GM19023 (cell line): ENCODE measurements around the gene NCAN.

Experiments used
- ATAC-seq: cut with Tn5 transposase; IDR thresholded peaks from one replicate; pipeline ENCODE4 v1.9.1; 2021; ENCODE audit warnings: mild to moderate bottlenecking, moderate library complexity; ENCODE audit not compliant: unreplicated experiment

Gene NCAN

DNA sequence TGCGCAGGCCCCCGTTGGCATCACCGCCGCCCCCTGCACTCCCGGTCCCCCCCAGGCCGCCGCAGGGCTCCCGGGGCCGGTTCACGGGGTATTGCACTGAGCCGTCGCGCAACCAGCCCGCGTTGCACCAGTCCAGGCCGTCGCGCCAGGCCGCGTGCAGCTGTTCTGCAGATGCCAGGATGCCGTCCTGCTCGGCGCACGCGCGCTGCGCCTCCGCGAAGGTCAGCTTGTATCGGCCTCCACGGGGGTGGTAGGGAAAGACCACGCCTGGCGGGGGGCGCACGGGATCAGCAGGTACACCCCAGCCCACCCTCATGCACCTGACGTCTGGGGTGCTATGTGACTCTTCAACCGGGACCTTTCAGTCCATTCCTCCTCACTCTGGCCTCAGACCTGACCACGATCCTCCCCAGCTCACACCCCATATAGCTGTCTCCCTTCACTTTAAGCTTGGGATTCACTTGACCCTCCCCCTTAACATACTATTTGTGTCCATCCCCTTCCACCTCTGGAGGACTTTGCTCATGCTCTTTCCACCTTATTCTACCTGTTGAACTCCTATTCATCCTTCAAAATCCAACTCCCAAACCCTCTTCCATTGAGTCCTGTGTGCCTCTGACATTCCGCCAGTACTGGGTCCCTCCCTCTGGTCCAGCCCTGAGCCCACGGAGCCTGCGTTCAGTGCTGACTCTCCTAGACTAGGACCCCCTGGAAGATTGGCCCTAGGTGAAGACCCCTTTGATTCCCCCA is 47.0 kb downstream of the NCAN start:
- ATAC-seq, result no peak

DNA sequence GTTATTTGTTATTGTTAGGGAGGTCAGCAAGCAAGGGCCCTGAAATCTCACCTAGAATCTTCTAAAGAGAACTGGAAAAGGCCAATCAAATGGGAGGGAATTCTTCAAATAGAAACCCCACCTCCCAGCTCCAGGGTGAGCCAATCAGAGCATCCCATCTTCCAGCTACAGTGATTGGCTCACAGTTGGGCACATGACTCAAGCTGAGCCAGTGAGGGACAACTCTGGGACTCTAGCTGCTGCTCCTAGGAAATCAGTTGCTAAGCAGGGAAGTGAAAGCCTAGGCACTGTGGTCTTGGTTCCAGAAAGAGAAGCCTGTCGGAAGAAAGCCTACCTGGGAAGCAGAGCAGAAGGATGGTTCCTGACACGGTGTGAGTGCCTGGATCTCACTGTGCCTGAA is 48.0 kb downstream of the NCAN start:
- ATAC-seq, result no peak

GRCh38 chr19:19260417-19261214 is 48.9 kb downstream of the NCAN start:
- ATAC-seq, result no peak

- ATAC-seq, result no peak
Observed at GRCh38 chr19:19261350-19262189, 49.8 kb downstream of the NCAN start.

DNA sequence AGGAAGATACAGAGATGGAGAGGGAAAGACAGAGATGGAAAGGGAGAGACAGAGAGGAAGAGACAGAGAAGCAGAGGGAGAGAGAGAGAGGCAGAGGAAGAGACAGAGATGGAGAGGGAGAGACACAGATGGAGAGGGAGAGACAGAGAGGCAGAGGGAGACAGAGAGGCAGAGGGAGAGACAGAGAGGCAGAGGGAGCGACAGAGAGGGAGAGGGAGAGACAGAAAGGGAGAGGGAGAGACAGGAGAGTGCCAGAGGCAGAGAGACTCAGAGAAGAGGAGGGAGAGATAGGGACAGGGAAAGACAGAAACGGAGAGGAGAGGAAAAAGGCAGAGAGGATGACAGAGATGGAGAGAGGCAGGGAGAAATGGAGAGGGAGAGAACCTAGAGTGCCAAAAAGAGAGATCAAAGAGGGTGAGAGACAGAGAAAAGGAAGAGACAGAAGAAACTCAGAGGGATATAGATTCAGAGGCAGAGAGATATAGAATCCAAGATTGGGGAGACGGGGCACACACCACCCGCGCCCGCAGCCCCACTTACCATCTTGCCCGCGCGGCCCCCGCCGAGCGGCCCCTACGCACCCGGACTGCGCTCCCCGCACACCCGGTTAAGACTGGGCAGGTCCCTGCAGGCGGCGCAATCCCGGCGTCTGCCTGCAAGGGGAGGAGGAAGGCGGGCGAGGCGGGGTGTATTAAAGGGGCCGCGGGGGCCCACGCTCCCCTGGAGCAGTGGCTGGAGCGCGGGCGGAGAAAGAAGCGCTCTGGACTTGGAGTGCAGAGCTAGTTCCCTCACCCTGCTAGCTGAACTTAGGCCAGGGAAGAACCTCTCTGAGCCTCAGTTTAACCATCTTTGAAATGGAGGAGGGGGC is 50.7 kb downstream of the NCAN start:
- no peak for ATAC-seq

GRCh38 chr19:19263886-19264487 is 52.2 kb downstream of the NCAN start:
- ATAC-seq, result no peak

- no peak for ATAC-seq
Observed at GRCh38 chr19:19267305-19267704, 55.5 kb downstream of the NCAN start.

- ATAC-seq, result no peak
Observed at GRCh38 chr19:19268453-19269385, 57.0 kb downstream of the NCAN start.

DNA sequence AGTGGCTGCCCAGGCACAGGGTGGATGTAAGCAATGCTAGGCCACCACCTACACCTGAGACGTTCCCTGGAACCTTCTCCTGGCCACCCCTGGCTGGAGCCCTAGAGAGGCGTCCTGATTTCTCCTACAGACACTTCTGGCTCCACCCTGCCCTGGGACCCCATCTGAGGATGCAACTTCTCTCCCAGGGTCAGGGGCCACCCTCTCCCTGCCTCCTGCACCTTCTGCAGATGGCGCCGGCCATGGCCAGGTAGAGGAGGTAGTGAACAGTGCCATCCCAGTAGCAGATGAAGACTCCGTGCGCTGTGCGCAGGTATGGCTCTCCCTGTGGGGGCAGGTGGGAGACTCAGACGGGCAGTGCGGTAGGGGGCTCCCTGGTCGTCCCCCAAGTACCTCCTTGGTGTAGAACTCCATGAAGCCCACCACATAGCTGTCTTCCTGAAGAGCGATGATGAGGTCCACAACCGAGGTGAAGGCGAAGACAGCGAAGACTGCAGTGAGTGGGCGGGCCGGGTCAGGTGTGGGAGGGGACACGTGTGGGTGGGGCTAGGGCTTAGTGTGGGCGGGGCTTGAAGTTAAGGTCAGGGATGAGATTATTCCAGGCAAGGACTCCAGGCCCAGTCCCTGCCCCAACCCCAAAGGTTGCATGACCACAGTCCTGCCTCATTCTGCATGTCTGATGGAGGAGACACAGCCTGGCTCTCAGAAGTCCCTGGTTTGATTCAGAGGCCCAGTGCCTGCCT is 58.4 kb downstream of the NCAN start:
- no peak for ATAC-seq

GRCh38 chr19:19270749-19271571 is 59.2 kb downstream of the NCAN start:
- no peak for ATAC-seq

DNA sequence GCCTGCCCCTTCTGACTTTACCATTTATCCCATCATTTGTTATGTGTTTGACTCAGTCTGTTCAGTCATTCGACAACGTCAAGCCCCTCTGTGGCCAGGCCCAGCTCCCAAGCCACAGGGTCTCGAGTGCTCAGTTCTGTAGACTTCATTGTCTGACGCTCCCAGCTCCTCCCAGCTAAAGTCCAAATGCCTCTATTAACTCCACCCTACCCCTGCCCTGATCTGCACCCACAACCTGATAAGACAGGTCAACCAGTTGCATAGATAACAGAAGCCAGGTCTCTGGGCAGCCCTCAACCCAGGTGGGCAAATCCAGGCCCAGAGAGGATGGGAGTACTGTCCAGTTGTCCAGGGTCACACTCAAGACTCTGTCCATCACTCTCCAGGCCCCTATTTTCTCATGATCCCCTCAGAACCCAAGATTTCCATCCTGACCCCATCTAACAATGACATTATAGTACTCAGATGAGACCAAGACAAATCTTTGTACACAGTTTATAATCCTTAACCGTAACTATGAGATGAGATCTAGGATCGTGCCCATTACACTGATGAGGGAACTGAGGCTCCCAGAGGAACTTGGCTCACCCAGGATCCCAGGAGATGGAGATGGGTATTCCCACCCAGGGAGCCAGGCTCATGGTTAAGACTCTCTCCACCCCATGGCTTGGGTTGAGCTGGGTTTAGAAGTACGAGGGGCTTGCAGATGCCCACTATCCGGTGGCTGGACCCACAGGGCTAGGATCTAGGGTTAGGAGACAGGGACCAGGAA is 60.3 kb downstream of the NCAN start:
- no peak for ATAC-seq

- no peak for ATAC-seq
Observed at GRCh38 chr19:19274146-19274545, 62.4 kb downstream of the NCAN start.

DNA sequence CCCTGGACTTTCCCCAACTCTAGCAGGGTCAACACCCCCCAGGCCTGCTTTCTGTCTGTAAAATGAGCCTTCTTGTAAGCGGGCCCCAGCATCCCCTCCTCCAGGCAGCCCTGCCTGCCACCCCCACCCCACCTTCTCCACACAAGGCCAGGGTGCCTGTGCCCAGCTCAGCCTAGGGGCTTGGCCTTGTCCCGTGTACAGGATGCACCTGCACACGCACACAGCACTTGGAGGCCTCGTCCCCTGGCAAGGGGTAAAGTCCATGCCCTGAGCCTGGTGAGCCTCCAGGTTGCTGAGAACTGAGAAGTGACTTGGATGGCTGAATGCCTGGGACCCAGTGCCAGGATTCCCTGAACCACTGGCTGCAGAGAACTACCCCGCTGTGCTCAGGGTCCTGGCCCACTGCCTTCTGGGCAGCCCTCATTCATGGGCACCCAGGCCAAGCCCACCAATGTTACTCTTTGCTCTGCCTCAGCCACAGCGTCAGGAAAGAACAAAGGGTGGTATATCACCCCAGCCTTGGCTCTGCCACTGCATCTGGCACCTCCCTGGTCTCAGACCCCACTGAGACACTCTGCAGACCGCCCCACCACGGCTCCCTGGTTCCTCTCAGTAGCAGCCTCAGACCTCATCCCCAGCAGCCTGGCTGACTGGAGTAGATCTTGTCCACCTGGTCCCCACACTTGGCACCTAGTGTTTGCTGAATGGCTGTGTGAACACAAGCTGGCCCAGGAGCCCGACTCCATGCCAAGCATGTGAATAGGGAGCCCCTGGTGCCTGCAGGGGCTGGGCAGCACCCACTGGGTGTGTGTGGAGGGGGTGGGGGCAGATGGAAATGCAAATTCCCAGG is 63.2 kb downstream of the NCAN start:
- no peak for ATAC-seq

DNA sequence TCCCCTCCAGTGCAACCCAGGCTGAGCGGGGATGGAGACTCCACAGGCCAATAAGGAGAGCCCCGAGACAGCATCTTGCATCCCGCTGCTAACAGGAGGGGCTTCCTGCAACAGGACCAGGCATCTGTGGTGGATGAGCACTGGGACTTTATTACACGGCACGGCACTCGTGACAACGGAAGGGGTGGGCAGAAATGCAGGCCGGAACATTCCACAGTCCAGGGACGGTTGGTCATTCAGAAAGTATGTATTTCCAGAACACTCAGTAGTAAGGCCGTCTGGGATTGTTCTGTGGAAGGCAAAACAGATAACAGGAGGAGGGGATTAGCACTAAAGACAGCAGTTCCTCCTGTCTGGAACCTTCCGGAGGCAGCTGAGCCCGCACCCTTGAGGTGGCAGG is 64.6 kb downstream of the NCAN start:
- ATAC-seq, result no peak

- ATAC-seq, result no peak
Observed at GRCh38 chr19:19276851-19277250, 65.1 kb downstream of the NCAN start.

DNA sequence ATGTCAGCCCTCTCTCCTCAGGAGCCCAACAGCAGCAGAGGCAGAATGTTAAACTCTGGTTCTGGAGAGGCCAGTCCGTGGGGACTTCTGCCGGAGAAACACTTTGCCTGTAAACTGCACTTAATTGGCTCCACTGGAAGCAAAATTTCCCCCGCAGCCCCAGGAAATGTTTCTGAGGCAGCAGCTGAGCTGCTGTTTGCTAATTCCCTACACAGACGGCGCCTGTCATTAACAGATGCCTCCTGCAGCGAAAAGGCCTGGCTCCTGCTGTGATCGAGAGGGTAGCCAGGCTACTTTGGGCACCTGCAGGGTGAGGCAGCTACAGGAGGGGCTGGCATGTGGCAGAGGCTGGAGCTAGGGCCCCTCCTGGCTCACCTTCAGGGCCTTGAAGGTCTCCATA is 66.6 kb downstream of the NCAN start:
- no peak for ATAC-seq
